Measurements from ENCODE around the gene ATG7.

GRCh38 chr3:11304175-11304574, 32.0 kb downstream of the ATG7 start:
- TF ChIP-seq POLR2AphosphoS5 (IDR thresholded peaks at IDR 0.05; ENCODE audit: low read depth, low read length), result no peak
- TF ChIP-seq POLR2A (IDR thresholded peaks at IDR 0.05; ENCODE audit: low read depth, low read length), result no peak
- TF ChIP-seq TAF1 (IDR thresholded peaks at IDR 0.05; ENCODE audit: borderline replicate concordance, low read depth, low read length), result no peak

All from GM12892 (cell line).